Neural progenitor cell (in vitro differentiated cells): ENCODE data around the gene TPM3. TPM values are rescaled to one million over a fixed set of nuclear protein-coding genes. Genes with fewer than 3 reads are reported as not detected.

Experiments used
- DNase-seq: peaks from one replicate; pipeline ENCODE4 v3.0.0-alpha.2; 2016; ENCODE audit warnings: low spot score
- H2AFZ ChIP-seq: fragments of 200-600 bp; sonication (generic); replicated peaks from 2 replicates; pipeline ENCODE4 v1.6.1; 2016; ENCODE audit warnings: antibody characterized with exemption
- H3F3A ChIP-seq: fragments of 200-600 bp; sonication (generic); 2 replicates; pipeline ENCODE4 v1.6.1; 2016; ENCODE audit warnings: antibody characterized with exemption, low read depth
- H3K27ac ChIP-seq: fragments of 200-600 bp; sonication (generic); 2 replicates; pipeline ENCODE4 v1.5.1; 2016; ENCODE audit warnings: mild to moderate bottlenecking
- H3K27me3 ChIP-seq: fragments of 200-600 bp; sonication (generic); 2 replicates; pipeline ENCODE4 v1.6.1; 2016; ENCODE audit warnings: mild to moderate bottlenecking, moderate library complexity
- H3K36me3 ChIP-seq: fragments of 200-600 bp; sonication (generic); 2 replicates; pipeline ENCODE4 v1.5.1; 2016
- H3K4me1 ChIP-seq: fragments of 200-600 bp; sonication (generic); 2 replicates; pipeline ENCODE4 v1.6.1; 2016; ENCODE audit warnings: mixed run types
- H3K4me2 ChIP-seq: fragments of 200-600 bp; sonication (generic); 2 replicates; pipeline ENCODE4 v1.6.1; 2016
- H3K4me3 ChIP-seq: fragments of 200-600 bp; sonication (generic); 2 replicates; pipeline ENCODE4 v1.5.1; 2016
- H3K79me2 ChIP-seq: fragments of 200-600 bp; sonication (generic); 2 replicates; pipeline ENCODE4 v1.6.1; 2016; ENCODE audit warnings: low read depth
- H3K9ac ChIP-seq: fragments of 200-600 bp; sonication (generic); 2 replicates; pipeline ENCODE4 v1.6.1; 2016
- H3K9me3 ChIP-seq: fragments of 200-600 bp; sonication (generic); 2 replicates; pipeline ENCODE4 v1.5.1; 2016; ENCODE audit warnings: low read depth
- H4K20me1 ChIP-seq: fragments of 200-600 bp; sonication (generic); 2 replicates; pipeline ENCODE4 v1.6.1; 2016; ENCODE audit warnings: low read depth
- H3K27ac Mint-ChIP-seq: 3 replicates; pipeline ENCODE4 v1.8.0; 2021; ENCODE audit warnings: mixed read lengths
- H3K27me3 Mint-ChIP-seq: 2 replicates; pipeline ENCODE4 v1.8.0; 2022; ENCODE audit warnings: low read depth, mild to moderate bottlenecking, inconsistent platforms, moderate library complexity, mixed read lengths; ENCODE audit not compliant: insufficient read depth
- H3K36me3 Mint-ChIP-seq: 3 replicates; pipeline ENCODE4 v1.8.0; 2021; ENCODE audit warnings: mixed read lengths
- H3K4me1 Mint-ChIP-seq: 3 replicates; pipeline ENCODE4 v1.8.0; 2021; ENCODE audit warnings: mixed read lengths
- H3K4me3 Mint-ChIP-seq: 3 replicates; pipeline ENCODE4 v1.8.0; 2021; ENCODE audit warnings: mild to moderate bottlenecking, moderate library complexity, mixed read lengths
- H3K9me3 Mint-ChIP-seq: 3 replicates; pipeline ENCODE4 v1.8.0; 2020; ENCODE audit warnings: mixed read lengths
- EZH2 ChIP-seq: fragments of 200-600 bp; sonication (generic); IDR thresholded peaks from 2 replicates; pipeline ENCODE4 v1.6.1; 2017; ENCODE audit warnings: antibody characterized with exemption, mild to moderate bottlenecking, moderate library complexity
- EZH2phosphoT487 ChIP-seq: fragments of 200-600 bp; sonication (generic); IDR thresholded peaks from 2 replicates; pipeline ENCODE4 v1.6.1; 2017; ENCODE audit warnings: antibody characterized with exemption
- total RNA-seq: library from RNA; depleted of rRNA; stranded (reverse); fragments of >200 nt; gene quantifications from 2 replicates; pipeline ENCODE4 v1.2.3, GENCODE V29; 2015; ENCODE audit warnings: low replicate concordance
- TF ChIP-seq, protein P1 (sequence below): fragments of 200-600 bp; sonication (generic); IDR thresholded peaks from 2 replicates; pipeline ENCODE4 v1.5.1; 2017; ENCODE audit warnings: antibody characterized with exemption, mild to moderate bottlenecking

The TPM3 gene
- total RNA-seq, 1 donor from 2014 or later, result 596 TPM

DNA sequence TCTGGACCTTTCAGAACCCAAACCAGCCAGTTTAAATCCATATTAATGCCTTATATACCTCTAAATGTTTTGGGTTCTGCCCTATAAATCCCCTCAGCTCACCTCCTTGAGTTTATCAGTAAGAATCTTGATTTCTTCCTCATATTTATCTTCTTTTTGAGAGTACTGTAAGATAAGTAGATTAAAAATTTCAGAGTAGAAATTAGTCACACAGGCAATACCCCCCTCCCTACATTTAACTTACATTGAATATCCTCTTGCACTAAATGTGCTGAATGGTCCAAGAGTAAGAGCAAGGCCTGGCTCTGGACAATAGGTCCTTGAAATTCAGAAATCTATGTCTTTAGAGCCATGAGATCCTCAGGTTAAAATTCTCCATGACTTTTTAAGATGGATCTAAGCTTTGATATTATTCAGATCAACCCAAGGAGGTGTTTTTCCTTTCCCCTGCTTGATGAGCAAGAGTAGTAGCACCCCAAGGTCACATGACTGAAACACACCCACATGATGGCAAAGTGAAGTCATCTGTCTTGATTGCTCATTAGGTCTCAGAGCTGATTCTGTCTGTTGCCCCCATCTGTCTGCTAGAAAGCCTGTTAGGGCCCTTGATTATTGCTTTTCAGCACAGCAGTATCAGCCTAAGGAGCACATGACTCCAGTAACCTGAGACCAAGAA, 21.2 kb downstream of the TPM3 start:
- H3K4me1 ChIP-seq, result no peaks in the 10 kb centered on the region
- no peak overlapping the region for H3K4me2 ChIP-seq
- no peak for DNase-seq
- H3K36me3 ChIP-seq, result peaks cover 12% of the 10 kb centered on the region
- peaks cover 16% of the 10 kb centered on the region for H4K20me1 ChIP-seq
- peaks cover 30% of the 10 kb centered on the region for H3K79me2 ChIP-seq
- Mint-ChIP-seq H3K9me3 (no peaks in the 10 kb centered on the region), H3K4me1 (no peaks in the 10 kb centered on the region), H3K4me3 (no peak overlapping the region), H3K27me3 (no peaks in the 10 kb centered on the region), H3K27ac (no peak overlapping the region), H3K36me3 (peaks cover 57% of the 10 kb centered on the region)
- H3K27me3 ChIP-seq, result no peaks in the 10 kb centered on the region
- no peaks in the 10 kb centered on the region for H3K9me3 ChIP-seq
- H3K27ac ChIP-seq, result no peak overlapping the region
- H3K4me3 ChIP-seq, result no peak overlapping the region
- no peak overlapping the region for H2AFZ ChIP-seq
- no peak for TF ChIP-seq EZH2
- TF ChIP-seq EZH2phosphoT487, result no peak
- TF ChIP-seq, protein P1, sequence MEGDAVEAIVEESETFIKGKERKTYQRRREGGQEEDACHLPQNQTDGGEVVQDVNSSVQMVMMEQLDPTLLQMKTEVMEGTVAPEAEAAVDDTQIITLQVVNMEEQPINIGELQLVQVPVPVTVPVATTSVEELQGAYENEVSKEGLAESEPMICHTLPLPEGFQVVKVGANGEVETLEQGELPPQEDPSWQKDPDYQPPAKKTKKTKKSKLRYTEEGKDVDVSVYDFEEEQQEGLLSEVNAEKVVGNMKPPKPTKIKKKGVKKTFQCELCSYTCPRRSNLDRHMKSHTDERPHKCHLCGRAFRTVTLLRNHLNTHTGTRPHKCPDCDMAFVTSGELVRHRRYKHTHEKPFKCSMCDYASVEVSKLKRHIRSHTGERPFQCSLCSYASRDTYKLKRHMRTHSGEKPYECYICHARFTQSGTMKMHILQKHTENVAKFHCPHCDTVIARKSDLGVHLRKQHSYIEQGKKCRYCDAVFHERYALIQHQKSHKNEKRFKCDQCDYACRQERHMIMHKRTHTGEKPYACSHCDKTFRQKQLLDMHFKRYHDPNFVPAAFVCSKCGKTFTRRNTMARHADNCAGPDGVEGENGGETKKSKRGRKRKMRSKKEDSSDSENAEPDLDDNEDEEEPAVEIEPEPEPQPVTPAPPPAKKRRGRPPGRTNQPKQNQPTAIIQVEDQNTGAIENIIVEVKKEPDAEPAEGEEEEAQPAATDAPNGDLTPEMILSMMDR, result no peak
- no peak overlapping the region for H3K9ac ChIP-seq
- no peaks in the 10 kb centered on the region for H3F3A ChIP-seq

DNA sequence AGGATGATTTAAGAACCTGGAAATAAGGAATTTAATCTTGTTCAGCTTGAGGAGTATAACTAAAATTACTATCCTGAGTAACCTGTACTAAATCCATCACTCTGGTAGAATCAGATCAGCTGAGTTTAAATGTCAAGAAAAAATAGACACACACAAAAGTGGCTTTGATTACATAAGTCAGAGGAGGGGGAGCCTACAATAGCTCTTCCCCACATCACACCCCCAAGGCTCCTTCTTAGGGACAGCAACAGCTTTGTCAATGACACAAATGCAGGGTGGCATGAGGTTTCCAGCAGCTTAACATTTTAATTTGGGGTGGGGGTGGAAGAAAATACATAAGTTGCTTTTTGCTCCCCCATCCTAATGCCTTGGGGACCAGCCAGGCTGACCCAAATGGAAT, 24.4 kb downstream of the TPM3 start:
- Histone ChIP-seq H3K9me3 (no peaks in the 10 kb centered on the region), H3K4me2 (no peak overlapping the region), H3K27ac (no peak overlapping the region), H3K9ac (no peak overlapping the region), H3K27me3 (no peaks in the 10 kb centered on the region), H4K20me1 (peaks cover 3% of the 10 kb centered on the region), H3K79me2 (no peaks in the 10 kb centered on the region), H3K36me3 (peaks cover 13% of the 10 kb centered on the region), H3K4me3 (no peak overlapping the region), H3F3A (no peaks in the 10 kb centered on the region), H3K4me1 (no peaks in the 10 kb centered on the region), H2AFZ (no peak overlapping the region)
- Mint-ChIP-seq H3K36me3 (peaks cover 67% of the 10 kb centered on the region), H3K27ac (no peak overlapping the region), H3K4me3 (no peak overlapping the region), H3K4me1 (no peaks in the 10 kb centered on the region), H3K27me3 (no peaks in the 10 kb centered on the region), H3K9me3 (no peaks in the 10 kb centered on the region)
- TF ChIP-seq, protein P1, result no peak
- DNase-seq, result no peak

DNA sequence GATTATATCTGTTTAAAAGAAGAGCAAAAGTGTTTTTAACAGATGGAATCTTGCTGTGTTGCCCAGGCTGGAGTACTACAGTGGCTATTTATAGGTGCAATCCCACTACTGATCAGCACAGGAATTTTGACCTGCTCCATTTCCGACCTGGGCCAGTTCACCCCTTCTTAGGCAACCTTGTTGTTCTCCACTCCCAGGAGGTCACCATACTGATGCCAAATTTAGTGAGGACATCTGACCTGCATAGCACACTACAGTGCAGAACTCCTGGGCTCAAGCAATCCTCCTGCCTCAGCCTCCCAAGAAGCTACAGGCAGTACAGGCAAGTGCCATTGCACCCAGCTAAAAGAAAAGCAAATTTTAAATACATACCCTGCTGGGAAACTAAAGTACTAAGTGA, 25.7 kb downstream of the TPM3 start:
- TF ChIP-seq EZH2 (no peak), EZH2phosphoT487 (no peak)
- TF ChIP-seq, protein P1, result no peak
- Histone ChIP-seq H3K9me3 (no peaks in the 10 kb centered on the region), H4K20me1 (no peaks in the 10 kb centered on the region), H3K79me2 (no peaks in the 10 kb centered on the region), H3K4me2 (no peak overlapping the region), H3K36me3 (peaks cover 12% of the 10 kb centered on the region), H3K27ac (no peak overlapping the region), H3F3A (peaks cover 3% of the 10 kb centered on the region), H2AFZ (no peak overlapping the region), H3K9ac (no peak overlapping the region), H3K4me1 (no peaks in the 10 kb centered on the region), H3K27me3 (no peaks in the 10 kb centered on the region), H3K4me3 (no peak overlapping the region)
- no peaks in the 10 kb centered on the region for H3K9me3 Mint-ChIP-seq
- H3K36me3 Mint-ChIP-seq, result peaks cover 56% of the 10 kb centered on the region
- no peak overlapping the region for H3K27ac Mint-ChIP-seq
- H3K4me3 Mint-ChIP-seq, result no peak overlapping the region
- no peak for DNase-seq
- H3K4me1 Mint-ChIP-seq, result no peaks in the 10 kb centered on the region
- no peaks in the 10 kb centered on the region for H3K27me3 Mint-ChIP-seq
